Fibroblast of the aortic adventitia (primary cell): ENCODE data around the gene YOD1. TPM values are rescaled to one million over a fixed set of nuclear protein-coding genes. Genes with fewer than 3 reads are reported as not detected.

Experiments
- DNase-seq: peaks from one replicate; pipeline ENCODE4 v3.0.0-alpha.2; 2010; ENCODE audit warnings: low read depth
- H3K4me3 ChIP-seq: 2 replicates; pipeline ENCODE4 v1.5.1; 2011; ENCODE audit warnings: low read depth, mild to moderate bottlenecking, control low read depth, low read length, moderate library complexity
- CTCF ChIP-seq: IDR thresholded peaks from 2 replicates; pipeline ENCODE4 v1.5.1; 2011; ENCODE audit warnings: mild to moderate bottlenecking, low read length, control low read depth, inconsistent platforms; ENCODE audit not compliant: insufficient read depth
- total RNA-seq: library from RNA; depleted of rRNA; stranded (reverse); fragments of >200 nt; gene quantifications from 2 replicates; pipeline ENCODE4 v1.2.3, GENCODE V29; 2012; ENCODE audit warnings: low replicate concordance

The YOD1 gene
- total RNA-seq, 1 donor: 10.1 TPM

GRCh38 chr1:207027206-207027777 lies 23.7 kb downstream of the YOD1 start:
- no peak for DNase-seq

GRCh38 chr1:207026104-207026534 lies 24.9 kb downstream of the YOD1 start:
- TF ChIP-seq CTCF: no peak
- DNase-seq: peak; percentile 66
- no peak overlapping the region for H3K4me3 ChIP-seq

More at GRCh38 chr1:207027206-207027777, 23.7 kb downstream of the YOD1 start:
- H3K4me3 ChIP-seq: no peak overlapping the region
- no peak for TF ChIP-seq CTCF

GRCh38 chr1:207025146-207025880 lies 25.7 kb downstream of the YOD1 start:
- TF ChIP-seq CTCF: no peak
- DNase-seq: peak; percentile 70
- no peak overlapping the region for H3K4me3 ChIP-seq

- peak; percentile 34 for DNase-seq
- no peak overlapping the region for H3K4me3 ChIP-seq
- TF ChIP-seq CTCF: no peak
Measured at GRCh38 chr1:207024202-207025145, 26.5 kb downstream of the YOD1 start.

- no peak for DNase-seq
- H3K4me3 ChIP-seq: no peak overlapping the region
- TF ChIP-seq CTCF: no peak
Measured at GRCh38 chr1:207022996-207023679, 27.9 kb downstream of the YOD1 start.
